Measurements from ENCODE around the gene UBE2S.

DNA sequence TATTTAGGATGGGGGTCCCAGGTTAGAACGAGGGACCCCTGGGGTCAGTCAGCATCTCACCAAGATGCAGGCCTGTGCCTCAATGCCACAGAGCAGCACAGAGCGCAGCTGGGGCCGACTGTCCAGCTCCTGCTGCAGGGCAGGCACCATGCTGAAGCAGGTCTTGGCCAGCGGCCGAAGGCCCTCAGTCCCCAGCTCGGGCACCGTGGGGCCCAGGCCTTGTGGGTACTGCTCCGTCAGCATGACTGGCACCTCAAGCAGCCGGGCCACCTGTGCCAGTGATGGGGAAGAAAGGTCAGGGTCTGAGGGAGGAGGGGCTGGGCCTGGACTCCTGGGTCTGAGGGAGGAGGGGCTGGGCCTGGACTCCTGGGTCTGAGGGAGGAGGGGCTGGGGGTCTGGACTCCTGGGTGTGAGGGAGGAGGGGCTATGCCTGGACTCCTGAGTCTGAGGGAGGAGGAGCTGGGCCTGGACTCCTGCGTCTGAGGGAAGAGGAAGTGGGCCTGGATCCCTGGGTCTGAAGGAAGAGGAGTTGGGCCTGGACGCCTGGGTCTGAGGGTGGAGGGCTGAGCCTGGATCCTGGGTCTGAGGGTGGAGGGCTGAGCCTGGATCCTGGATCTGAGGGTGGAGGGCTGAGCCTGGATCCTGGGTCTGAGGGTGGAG lies 48.1 kb upstream of the UBE2S start:
- TF ChIP-seq, protein P1, sequence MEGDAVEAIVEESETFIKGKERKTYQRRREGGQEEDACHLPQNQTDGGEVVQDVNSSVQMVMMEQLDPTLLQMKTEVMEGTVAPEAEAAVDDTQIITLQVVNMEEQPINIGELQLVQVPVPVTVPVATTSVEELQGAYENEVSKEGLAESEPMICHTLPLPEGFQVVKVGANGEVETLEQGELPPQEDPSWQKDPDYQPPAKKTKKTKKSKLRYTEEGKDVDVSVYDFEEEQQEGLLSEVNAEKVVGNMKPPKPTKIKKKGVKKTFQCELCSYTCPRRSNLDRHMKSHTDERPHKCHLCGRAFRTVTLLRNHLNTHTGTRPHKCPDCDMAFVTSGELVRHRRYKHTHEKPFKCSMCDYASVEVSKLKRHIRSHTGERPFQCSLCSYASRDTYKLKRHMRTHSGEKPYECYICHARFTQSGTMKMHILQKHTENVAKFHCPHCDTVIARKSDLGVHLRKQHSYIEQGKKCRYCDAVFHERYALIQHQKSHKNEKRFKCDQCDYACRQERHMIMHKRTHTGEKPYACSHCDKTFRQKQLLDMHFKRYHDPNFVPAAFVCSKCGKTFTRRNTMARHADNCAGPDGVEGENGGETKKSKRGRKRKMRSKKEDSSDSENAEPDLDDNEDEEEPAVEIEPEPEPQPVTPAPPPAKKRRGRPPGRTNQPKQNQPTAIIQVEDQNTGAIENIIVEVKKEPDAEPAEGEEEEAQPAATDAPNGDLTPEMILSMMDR (IDR thresholded peaks at IDR 0.05; ENCODE audit: low read depth, low read length): no peak
- no peak for TF ChIP-seq POLR2A (IDR thresholded peaks at IDR 0.05; ENCODE audit: extremely low read depth, insufficient read length)

All from NB4 (cell line).